GM19452 (cell line): ENCODE results near the gene TRHDE.

Source experiments
- ATAC-seq: cut with Tn5 transposase; IDR thresholded peaks from one replicate; pipeline ENCODE4 v1.9.1; 2021; ENCODE audit not compliant: unreplicated experiment

The TRHDE gene

GRCh38 chr12:72272731-72273498 is 745 bp downstream of the TRHDE start:
- no peak for ATAC-seq

GRCh38 chr12:72273499-72273837 is 1.3 kb downstream of the TRHDE start:
- no peak for ATAC-seq

GRCh38 chr12:72273851-72274351 is 1.7 kb downstream of the TRHDE start:
- no peak for ATAC-seq

DNA sequence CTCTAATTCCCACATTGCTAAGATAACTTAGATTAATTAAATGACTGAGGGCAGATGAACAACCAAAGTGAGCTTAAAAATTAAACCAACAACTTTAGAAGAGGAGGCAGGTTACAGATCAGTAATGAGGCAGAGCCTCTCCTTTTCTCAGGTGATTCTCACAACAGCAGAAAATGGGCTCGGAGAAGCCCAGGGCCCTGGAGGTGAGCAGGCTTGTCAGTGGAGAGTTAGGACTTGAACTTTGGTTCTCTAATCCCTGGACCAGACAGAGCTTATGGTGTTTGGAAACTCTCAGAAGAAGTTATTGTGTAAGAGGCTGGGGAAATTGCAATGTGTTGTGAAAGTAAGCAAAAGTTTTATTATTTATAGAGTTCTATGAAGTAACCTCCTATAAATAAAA is 2.8 kb downstream of the TRHDE start:
- ATAC-seq = no peak

- ATAC-seq = no peak
Measured at GRCh38 chr12:72275526-72275925, 3.4 kb downstream of the TRHDE start.

DNA sequence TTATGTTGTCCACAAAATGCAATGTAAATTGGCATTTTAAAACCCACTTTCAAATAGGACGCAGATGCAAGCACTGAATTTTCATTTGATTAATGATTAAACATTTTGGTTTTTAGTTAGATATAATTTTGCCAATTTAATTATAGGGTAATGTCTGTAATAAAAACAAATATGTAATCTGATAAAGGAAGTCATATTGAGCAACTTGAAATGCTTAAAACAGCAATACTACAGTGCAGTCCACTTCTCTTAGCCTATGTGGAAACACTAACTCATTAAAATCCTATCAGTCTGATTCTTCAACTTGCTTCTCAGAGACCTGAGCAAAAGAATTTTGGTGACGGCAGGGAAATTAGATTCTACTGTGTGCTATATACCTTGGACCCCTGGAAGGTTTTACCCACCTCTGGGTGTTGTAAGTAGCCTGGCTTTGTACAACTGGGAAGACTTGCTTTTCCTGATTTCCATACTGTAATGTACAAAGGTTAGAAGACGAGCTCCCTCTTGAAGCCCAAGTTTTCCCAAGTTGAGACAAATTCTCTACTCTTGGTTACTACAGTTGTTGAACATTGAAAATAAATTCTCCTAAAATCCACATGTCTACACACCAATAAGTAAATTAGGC is 4.1 kb downstream of the TRHDE start:
- ATAC-seq = no peak

DNA sequence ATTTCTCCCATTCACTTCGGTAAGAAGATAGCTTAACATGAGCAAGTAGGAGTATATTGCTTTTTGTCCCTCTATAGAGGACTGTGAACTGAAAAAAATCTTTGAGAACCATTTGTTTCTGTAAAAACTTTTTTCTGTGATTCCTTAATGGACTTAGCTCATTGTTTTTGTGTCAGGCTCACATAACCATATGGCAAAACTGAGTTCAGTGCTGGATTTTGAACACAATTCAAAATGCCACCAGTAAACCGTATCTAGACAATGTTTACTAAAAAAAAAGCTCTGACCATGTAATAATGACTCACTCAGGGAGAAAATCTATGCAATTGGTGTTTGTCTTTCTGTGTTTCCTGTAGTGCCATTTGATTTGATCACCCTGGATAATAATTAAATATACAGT is 5.2 kb downstream of the TRHDE start:
- ATAC-seq = no peak

DNA sequence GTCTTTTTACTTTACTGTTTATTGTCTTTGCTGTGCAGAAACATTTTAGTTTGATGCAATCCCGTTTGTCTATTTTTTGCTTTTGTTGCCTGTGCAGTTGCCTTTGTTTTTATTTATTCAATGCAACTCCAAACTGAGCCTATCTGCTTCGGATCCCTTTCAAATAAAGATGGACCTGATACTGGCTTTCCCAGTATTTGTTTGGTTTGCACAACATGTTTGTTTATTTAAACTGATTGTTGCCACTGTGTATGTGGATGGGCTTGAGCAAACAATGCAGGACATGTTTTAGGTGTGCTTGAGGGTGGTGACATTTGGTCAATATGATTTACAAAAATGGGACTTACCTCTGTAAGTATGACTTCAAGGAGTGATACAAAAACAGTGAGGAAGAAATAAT is 6.7 kb downstream of the TRHDE start:
- ATAC-seq = no peak

- no peak for ATAC-seq
Measured at GRCh38 chr12:72281126-72281525, 9.0 kb downstream of the TRHDE start.

- no peak for ATAC-seq
Measured at GRCh38 chr12:72282721-72283120, 10.6 kb downstream of the TRHDE start.

DNA sequence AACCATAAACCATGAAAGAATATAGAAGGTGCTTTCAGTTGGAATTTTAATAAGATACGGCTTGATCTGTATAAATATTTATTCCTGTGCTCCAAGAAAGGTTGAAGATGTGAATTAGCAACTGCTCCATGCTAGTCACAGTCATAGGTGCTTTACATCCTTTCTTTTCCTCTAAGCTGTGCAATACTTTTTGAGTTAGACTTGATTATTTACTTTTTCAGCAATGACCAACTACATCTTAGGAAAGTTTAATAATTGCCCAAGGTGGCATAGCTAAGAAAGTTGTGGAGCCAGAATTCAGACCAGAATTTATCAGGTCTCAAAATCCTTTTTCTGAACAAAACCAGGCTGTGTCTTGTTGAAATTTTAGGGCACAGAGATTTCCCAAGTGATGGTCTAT is 13.7 kb downstream of the TRHDE start:
- no peak for ATAC-seq

GRCh38 chr12:72286526-72286925 is 14.4 kb downstream of the TRHDE start:
- ATAC-seq = no peak

- no peak for ATAC-seq
Measured at GRCh38 chr12:72288436-72288835, 16.3 kb downstream of the TRHDE start.

DNA sequence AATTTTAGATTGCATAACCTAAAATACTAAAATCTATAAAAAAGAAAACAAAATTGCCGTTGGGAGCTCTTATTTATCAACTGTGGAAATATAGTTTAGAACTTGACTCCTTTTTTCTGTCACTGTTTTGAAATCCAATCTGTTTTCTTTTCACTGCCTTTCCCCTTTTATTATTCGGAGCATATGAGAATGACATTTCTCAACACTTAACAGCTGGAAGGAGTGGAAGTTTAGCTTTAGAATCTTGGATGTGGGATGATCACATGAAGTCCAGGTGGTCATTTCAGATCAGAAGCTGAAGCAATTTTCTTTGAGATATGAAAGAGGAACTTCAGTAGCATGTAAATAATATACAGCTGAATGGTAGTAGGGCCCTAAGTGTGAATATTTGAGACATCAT is 16.7 kb downstream of the TRHDE start:
- ATAC-seq = no peak

- ATAC-seq = no peak
Measured at GRCh38 chr12:72289633-72290032, 17.5 kb downstream of the TRHDE start.

- no peak for ATAC-seq
Measured at GRCh38 chr12:72291175-72291574, 19.0 kb downstream of the TRHDE start.

- ATAC-seq = no peak
Measured at GRCh38 chr12:72293701-72294100, 21.5 kb downstream of the TRHDE start.

DNA sequence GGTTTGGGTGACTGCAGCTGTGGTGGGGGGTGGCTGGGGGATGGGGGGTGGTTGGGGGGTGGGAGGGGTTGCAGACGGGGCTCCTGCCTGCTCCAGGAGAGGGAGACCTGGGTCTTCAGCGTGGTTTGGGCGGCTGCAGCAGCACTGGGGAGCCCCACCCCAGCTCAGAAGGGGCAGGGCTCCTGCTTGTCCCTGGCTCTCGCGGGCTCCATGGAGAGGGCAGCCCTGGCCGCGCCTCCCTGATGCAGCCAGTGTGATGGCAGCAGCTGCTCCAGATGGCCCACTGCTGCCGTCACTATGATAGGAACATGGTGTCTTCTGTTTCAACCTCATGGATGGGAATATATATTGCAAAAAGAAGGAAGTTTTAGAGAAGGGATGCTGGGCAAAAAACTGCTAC is 22.9 kb downstream of the TRHDE start:
- ATAC-seq = no peak

DNA sequence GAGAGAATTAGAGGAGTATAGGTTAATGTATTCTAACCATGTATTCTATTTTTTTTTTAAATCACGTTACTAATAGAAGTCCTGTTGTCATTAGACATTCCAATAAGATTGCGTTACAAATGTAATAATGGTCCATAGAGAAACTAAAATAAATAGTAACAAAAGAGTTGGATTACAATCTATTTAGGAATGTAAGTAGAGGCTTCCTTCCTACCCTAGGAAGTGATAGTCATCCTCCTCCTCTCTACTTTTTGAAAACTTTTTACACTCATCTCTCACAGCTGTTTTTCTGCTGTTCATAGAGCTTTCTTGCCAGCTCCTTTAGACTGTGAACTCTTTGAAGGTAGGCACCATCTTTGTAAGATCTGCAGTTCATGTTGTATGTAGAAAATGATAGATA is 23.6 kb downstream of the TRHDE start:
- ATAC-seq = no peak

DNA sequence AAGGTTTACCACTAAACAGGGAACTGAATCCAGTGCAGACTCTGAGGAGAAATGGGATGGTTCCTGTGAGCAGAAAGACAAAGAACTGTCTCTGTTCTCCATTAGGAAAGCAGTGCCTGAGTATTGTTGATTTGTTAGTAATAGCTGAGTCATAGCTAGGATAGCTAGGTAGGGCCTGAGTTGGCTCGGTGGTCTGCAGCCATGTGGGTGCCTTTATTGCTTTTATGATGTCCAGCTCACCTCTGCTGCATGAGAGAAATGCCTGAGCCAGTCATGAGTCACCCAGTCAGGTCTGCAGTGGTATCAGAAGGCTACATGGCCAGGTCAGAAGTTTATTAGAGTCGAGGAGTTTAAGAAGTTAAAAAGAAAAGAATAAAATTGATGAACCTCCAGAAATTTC is 24.2 kb downstream of the TRHDE start:
- ATAC-seq = no peak

- ATAC-seq = no peak
Measured at GRCh38 chr12:72297666-72298065, 25.5 kb downstream of the TRHDE start.

GRCh38 chr12:72300728-72301127 is 28.6 kb downstream of the TRHDE start:
- no peak for ATAC-seq

- no peak for ATAC-seq
Measured at GRCh38 chr12:72304751-72305150, 32.6 kb downstream of the TRHDE start.
